CD4-positive, alpha-beta T cell treated with Interleukin-21 for 1 hour (primary cell): ENCODE measurements around the gene GRP.
"Not testable (repeated sequence)": the region's sequence is repeated elsewhere in the genome, so short reads cannot be mapped to it uniquely, and the experiment has no call there.

ENCODE experiments used
- DNase-seq: peaks from one replicate; pipeline ENCODE4 v3.0.0-alpha.2; 2020

GRP gene

GRCh38 chr18:59229701-59230443 lies 9.9 kb downstream of the GRP start:
- DNase-seq: no peak

GRCh38 chr18:59231114-59231513 lies 11.2 kb downstream of the GRP start:
- no peak for DNase-seq

- no peak for DNase-seq
These were observed 11.9 kb downstream of the GRP start for GRCh38 chr18:59231877-59232276.

GRCh38 chr18:59232309-59233016 lies 12.5 kb downstream of the GRP start:
- DNase-seq: no peak

- no peak for DNase-seq
These were observed 13.1 kb downstream of the GRP start for GRCh38 chr18:59233017-59233410.

GRCh38 chr18:59238385-59238784 lies 18.4 kb downstream of the GRP start:
- no peak for DNase-seq

GRCh38 chr18:59239642-59240041 lies 19.7 kb downstream of the GRP start:
- DNase-seq: no peak

GRCh38 chr18:59242906-59243305 lies 22.9 kb downstream of the GRP start:
- DNase-seq: no peak

- DNase-seq: no peak
These were observed 26.8 kb downstream of the GRP start for GRCh38 chr18:59246796-59247195.

- peak; percentile 24 for DNase-seq
These were observed 29.3 kb downstream of the GRP start for GRCh38 chr18:59249199-59249774.

GRCh38 chr18:59255491-59255890 lies 35.5 kb downstream of the GRP start:
- not testable (repeated sequence) for DNase-seq

GRCh38 chr18:59261842-59262241 lies 41.9 kb downstream of the GRP start:
- DNase-seq: not testable (repeated sequence)

GRCh38 chr18:59262243-59262642 lies 42.3 kb downstream of the GRP start:
- DNase-seq: not testable (repeated sequence)

GRCh38 chr18:59263661-59264060 lies 43.7 kb downstream of the GRP start:
- no peak for DNase-seq

GRCh38 chr18:59264121-59264571 lies 44.2 kb downstream of the GRP start:
- no peak for DNase-seq

- no peak for DNase-seq
These were observed 44.8 kb downstream of the GRP start for GRCh38 chr18:59264651-59265245.

GRCh38 chr18:59265246-59265973 lies 45.5 kb downstream of the GRP start:
- no peak for DNase-seq

GRCh38 chr18:59265974-59266369 lies 46.0 kb downstream of the GRP start:
- no peak for DNase-seq

GRCh38 chr18:59266459-59266858 lies 46.5 kb downstream of the GRP start:
- no peak for DNase-seq

GRCh38 chr18:59266886-59267502 lies 47.0 kb downstream of the GRP start:
- DNase-seq: no peak

GRCh38 chr18:59267503-59268126 lies 47.7 kb downstream of the GRP start:
- no peak for DNase-seq

GRCh38 chr18:59268127-59268720 lies 48.3 kb downstream of the GRP start:
- DNase-seq: no peak
